Measurements from ENCODE around the gene SIX2. TPM values are rescaled to one million over a fixed set of nuclear protein-coding genes. Genes with fewer than 3 reads are reported as not detected.
A peak's percentile ranks its signal among the peaks of the same experiment; 100 is the strongest.
"Not testable (repeated sequence)": the region's sequence is repeated elsewhere in the genome, so short reads cannot be mapped to it uniquely, and the experiment has no call there.

Gene SIX2
- 0.15 TPM in 1 of 2 replicates, not detected in the other for total RNA-seq (2014; rRNA removed; shearing (Covaris generic))
- 0.67 and 3.3 TPM in 2 replicates for polyA plus RNA-seq (2014; cell fraction: nucleus; rRNA removed)

DNA sequence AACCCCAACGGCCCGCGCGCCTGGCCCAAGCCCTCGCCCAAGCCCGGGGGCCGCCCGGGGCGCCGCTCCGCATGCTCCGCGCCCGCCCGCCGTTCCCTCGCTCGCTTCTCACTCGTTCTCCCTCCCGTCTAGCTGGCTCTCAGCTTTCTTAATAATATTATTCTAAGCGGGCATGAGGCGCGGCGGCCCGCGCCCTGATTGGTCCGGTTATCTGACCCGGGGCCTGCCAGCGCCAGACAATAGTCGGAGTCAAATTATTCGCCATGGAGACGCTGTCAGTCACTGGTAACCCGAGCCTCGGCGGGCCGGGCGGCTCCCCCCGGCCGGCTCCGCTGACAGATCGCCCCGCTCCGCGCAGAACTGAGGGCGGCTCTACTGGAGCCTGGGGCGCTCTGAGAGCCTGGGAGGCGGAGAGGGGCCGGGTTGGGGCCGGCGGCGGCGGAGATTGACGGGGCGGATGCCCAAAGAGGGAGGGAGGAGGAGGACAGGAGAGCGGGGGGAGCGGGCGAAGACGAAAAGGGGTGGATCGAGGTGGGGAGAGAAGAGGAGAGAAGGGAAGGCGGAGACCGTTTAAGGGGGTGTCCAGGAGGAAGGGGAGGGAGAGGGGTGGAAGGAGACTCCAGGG lies at the start of gene SIX2:
SIX2 (minus strand) TSS at position 150 of the 625 bp plus-strand sequence. CDS start 342 bp downstream, outside the sequence.
- DNase-seq (ENCODE audit: extremely low read depth, low read depth) = peak; percentile 93

- DNase-seq (ENCODE audit: extremely low read depth, low read depth) = no peak
Measured at GRCh38 chr2:45055162-45055605, 45.9 kb upstream of the SIX2 start.

DNA sequence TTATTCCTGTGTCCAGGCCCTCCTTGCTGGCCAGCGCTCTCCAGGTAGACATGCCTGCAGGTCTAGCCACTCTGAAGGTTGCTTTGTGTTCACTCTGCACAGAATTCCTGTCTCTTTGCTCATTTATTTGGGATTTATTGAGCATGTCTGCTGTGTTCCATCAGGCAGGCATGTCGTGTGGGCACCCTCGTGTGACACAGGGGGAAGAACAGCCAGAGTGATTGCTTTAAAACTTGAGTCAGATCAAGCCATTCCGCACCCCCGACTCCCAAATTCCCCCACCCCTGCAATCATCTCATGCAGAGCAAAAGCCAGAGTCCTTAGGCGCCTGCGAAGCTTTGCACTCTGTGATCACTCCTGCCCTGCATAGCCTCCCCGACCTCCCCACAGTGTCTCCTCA lies 44.7 kb upstream of the SIX2 start:
- DNase-seq (ENCODE audit: extremely low read depth, low read depth) = no peak

DNA sequence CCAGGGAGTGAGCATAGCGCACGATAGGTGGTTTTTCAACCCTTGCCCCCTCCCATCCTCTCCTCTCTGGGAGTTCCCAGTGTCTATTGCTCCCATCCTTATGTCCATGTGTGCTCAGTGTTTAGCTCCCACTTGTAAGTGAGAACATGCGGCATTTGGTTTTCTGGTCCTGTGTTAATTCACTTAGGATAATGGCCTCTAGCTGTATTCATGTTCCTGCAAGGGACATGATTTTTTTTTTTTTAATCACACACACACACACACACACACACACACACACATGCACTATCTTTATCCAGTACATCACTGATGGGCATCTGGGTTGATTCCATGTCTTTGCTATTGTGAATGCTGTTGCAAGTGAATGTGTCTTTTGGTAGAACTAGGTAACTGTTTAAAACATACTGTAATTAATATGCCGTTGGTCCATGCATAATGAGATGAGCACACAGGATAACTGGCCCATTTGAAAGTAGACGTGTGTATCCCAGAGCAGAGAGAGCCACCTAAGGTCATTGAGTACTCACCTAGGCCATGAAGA lies 43.2 kb upstream of the SIX2 start:
- DNase-seq (ENCODE audit: extremely low read depth, low read depth) = no peak

- DNase-seq (ENCODE audit: extremely low read depth, low read depth) = no peak
Measured at GRCh38 chr2:45049569-45050336, 40.5 kb upstream of the SIX2 start.

DNA sequence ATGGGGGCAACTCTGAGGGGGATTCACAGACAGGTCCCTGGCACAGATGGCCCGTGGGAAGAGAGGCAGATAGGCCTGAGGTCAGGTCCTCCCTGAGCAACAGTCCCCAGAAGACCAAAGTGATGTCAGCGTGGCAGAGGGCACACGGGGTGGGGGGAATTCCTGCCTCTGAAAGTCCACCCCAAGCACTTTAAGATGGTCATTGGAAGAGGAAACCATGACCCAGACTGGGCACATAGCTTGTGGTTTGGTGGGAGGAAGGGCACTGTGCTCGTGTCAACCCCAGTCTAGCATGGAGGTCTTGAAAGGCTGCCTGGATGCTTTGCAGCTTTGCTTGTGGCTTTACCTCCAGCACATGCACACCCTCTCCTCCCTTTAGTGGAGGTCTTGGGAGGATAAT lies 38.0 kb upstream of the SIX2 start:
- DNase-seq (ENCODE audit: extremely low read depth, low read depth) = no peak

DNA sequence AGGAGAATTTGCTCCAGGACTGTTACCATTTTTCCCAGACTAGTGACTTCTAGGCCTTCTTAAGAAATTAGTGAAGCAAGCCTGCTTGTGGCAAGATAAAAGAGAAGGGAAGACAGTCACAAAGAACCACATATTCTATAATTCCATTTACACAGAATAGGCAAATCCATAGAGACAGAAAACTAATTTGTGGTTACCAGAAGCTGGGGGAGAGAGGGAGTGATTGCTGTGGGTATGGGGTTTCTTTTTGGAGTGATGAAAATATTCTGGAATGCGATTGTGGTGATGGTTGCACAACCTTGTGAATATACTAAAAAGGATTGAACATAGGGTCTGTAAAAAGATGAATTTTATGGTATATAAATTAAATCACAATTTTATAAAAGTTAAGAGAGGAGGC lies 37.5 kb upstream of the SIX2 start:
- DNase-seq (ENCODE audit: extremely low read depth, low read depth) = no peak

DNA sequence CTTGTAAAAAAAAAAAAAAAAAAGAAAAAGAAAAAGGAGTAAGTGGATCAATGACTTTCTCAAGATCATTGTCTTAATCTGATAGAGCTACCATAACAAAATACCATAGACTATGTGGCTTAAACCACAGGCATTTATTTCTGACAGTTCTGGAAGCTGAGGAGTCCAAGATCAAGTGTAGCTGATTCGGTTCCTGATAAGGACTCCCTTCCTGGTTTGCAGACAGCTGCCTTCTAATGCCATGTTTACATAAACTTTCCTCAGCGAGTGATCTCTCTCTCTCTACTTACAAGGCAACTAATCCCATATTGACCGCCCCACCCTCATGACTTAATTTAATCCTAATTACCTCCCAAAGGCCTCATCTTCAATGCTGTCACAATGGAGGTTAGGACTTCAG lies 36.5 kb upstream of the SIX2 start:
- no peak for DNase-seq (ENCODE audit: extremely low read depth, low read depth)

- DNase-seq (ENCODE audit: extremely low read depth, low read depth) = no peak
Measured at GRCh38 chr2:45044916-45045315, 35.7 kb upstream of the SIX2 start.

DNA sequence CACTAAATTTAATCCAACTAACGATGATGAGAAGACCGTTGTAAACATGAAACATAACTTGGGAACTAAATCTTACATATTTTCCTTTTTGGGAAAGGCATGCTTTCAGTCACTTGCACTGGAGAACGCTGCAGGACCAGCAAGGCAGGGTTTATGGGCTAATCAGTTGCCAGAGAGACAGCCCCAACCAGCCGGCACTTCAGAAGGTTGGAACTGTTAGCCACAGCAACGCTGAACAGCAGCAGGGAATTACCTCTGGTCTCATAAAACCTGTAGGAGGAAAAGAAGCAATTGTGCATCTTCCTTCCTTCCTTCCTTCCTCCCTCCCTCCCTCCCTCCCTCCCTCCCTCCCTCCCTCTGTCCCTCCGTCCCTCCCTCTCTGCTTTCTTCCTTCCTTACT lies 33.9 kb upstream of the SIX2 start:
- DNase-seq (ENCODE audit: extremely low read depth, low read depth) = no peak

DNA sequence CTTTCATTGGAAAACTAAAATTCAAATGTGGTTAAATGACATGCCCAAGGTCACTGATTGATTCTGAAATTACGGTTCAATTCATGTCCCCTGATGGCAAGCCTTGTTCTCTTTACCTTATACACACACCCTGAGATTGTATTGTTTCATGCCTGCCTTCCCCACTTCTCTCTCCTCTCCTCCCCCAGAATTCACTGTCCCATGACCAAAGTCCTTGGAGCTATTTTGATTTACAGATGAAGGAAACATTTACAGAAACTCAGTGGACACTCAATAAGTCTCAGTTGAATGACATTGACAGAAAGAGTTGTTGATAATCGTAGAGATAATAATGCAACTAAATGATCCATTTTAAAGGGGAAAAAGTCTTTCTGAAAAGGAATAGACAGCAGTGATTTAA lies 33.1 kb upstream of the SIX2 start:
- DNase-seq (ENCODE audit: extremely low read depth, low read depth) = no peak

DNA sequence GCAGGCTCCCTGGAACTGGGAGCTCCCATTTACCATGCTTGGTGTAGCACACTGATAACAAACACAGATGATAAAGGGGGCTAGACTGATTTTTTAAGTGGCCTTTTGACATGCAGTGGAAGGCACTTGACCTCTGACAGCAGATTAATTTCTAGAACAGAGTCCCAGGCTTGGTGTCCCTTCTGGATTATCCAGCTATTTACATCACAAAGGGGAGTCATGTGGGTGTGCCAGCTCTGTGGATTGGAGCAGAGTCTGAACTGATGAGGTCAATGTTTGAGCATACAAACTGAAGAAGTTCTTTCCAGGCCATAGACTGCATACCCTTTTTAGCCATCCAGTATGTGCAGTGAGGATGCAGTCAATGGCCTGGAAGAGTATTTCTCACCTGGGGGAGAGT lies 31.5 kb upstream of the SIX2 start:
- no peak for DNase-seq (ENCODE audit: extremely low read depth, low read depth)

DNA sequence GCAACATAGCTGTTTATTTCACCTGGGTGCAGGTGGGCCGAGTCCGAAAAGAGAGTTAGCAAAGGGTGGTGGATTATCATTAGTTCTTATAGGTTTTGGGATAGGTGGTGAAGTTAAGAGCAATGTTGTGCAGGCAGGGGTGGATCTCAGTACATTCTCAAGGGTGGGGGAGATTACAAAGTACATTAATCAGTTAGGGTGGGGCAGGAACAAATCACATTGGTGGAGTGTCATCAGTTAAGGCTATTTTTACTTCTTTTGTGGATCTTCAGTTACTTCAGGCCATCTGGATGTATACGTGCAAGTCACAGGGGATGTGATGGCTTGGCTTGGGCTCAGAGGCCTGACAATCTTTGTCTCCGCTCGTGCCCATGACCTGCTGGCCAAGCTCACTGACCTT lies 30.6 kb upstream of the SIX2 start:
- not testable (repeated sequence) for DNase-seq (ENCODE audit: extremely low read depth, low read depth)

- not testable (repeated sequence) for DNase-seq (ENCODE audit: extremely low read depth, low read depth)
Measured at GRCh38 chr2:45038861-45039260, 29.6 kb upstream of the SIX2 start.

- no peak for DNase-seq (ENCODE audit: extremely low read depth, low read depth)
Measured at GRCh38 chr2:45033302-45033701, 24.1 kb upstream of the SIX2 start.

- no peak for DNase-seq (ENCODE audit: extremely low read depth, low read depth)
Measured at GRCh38 chr2:45031028-45031427, 21.8 kb upstream of the SIX2 start.

GRCh38 chr2:45030553-45030952 lies 21.3 kb upstream of the SIX2 start:
- DNase-seq (ENCODE audit: extremely low read depth, low read depth) = no peak

- DNase-seq (ENCODE audit: extremely low read depth, low read depth) = no peak
Measured at GRCh38 chr2:45029215-45029614, 20.0 kb upstream of the SIX2 start.

DNA sequence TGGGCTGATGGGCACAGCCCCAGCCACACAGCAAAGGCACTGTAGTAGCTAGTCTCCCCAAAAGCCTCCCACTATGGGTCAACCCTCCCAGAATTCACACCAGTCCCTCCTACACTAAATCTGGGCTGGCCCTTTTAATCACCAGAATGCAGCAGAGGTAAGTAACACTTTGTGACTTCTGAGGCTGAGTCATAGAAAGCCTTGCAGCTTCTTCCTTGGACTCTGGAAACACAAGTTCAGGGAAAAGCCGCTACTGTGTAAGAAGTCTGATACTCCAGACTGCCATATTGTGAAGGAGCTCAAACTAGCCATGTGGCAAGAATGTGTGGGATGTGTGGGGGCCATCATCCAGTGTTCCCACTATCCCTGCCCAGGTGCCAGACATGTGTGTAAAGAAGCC lies 19.0 kb upstream of the SIX2 start:
- no peak for DNase-seq (ENCODE audit: extremely low read depth, low read depth)

DNA sequence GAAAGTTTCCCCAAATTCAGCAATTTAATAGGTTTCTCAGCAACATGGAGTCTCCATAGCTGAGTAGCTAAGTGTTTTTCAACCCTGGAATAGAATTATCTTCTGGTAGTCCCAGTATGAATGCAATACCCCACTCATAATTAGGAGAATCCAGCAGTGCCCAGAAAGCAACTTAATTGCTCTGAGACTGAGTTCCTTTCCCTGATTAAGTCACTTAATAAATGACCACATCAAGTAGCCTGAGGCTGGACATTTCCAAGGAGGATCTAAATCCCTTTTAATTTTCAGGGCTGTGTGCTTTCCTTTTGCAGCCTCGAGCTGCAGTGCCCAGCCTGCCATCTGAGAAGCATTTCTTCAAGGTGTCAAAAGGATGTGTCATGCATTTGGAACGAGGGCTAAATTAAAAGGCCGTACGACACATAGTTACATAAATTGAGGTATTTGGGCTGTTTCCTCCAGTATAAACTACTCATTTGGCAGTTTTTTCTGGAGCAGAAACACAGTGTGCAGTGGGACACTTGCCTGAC lies 17.7 kb upstream of the SIX2 start:
- no peak for DNase-seq (ENCODE audit: extremely low read depth, low read depth)

DNA sequence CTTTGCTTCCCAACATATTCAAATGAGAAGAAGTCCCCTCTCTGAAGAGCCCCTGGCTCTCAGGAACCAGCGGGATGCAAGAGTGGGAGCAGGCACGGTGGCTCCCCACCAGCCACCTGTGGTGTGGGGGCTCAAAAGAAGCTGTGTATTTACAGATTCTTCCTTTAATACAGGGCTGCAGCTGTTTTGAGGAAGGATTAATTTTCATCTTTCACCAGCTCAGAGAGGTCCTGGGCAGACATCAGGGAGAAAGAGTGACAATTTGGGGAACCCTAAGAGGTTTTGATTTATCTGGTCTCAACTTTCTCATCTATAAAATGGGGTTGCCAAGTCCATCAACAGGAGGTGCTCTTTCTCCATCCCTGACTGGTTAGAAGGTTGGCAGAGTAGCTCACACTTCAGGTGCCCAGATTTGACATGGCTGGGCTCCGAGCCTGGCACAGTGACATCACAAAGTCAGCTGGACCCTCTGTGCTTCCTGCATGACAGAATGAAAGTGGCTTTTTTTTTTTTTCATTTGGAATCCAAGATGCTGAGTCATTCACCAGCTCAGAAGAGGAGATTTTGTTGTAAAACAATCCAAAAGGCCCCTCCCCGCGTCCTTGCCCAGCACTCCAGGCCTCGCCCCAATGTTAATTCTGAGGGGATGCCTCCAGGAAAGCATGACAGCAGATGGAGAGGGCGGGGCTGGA lies 15.5 kb upstream of the SIX2 start:
- peak; percentile 54 for DNase-seq (ENCODE audit: extremely low read depth, low read depth)

All from NCI-H460 (cell line).